HG03521 (cell line): ENCODE data around the gene LHX4.

Experiments
- ATAC-seq: cut with Tn5 transposase; IDR thresholded peaks from one replicate; pipeline ENCODE4 v1.9.1; 2021; ENCODE audit warnings: mild to moderate bottlenecking, moderate library complexity; ENCODE audit not compliant: unreplicated experiment

LHX4 gene

GRCh38 chr1:180270530-180271271 lies 40.6 kb downstream of the LHX4 start:
- no peak for ATAC-seq

GRCh38 chr1:180271272-180272255 lies 41.5 kb downstream of the LHX4 start:
- ATAC-seq, result no peak

GRCh38 chr1:180272395-180272794 lies 42.3 kb downstream of the LHX4 start:
- no peak for ATAC-seq

GRCh38 chr1:180273066-180273465 lies 43.0 kb downstream of the LHX4 start:
- no peak for ATAC-seq

GRCh38 chr1:180274221-180274620 lies 44.2 kb downstream of the LHX4 start:
- no peak for ATAC-seq

- ATAC-seq, result no peak
Measured at GRCh38 chr1:180275726-180276125, 45.7 kb downstream of the LHX4 start.

- no peak for ATAC-seq
Measured at GRCh38 chr1:180277476-180278193, 47.6 kb downstream of the LHX4 start.

GRCh38 chr1:180278194-180278515 lies 48.1 kb downstream of the LHX4 start:
- no peak for ATAC-seq

GRCh38 chr1:180278596-180279395 lies 48.7 kb downstream of the LHX4 start:
- no peak for ATAC-seq

GRCh38 chr1:180279651-180280050 lies 49.6 kb downstream of the LHX4 start:
- no peak for ATAC-seq

- ATAC-seq, result no peak
Measured at GRCh38 chr1:180280617-180281016, 50.6 kb downstream of the LHX4 start.

GRCh38 chr1:180281490-180281889 lies 51.4 kb downstream of the LHX4 start:
- no peak for ATAC-seq

- ATAC-seq, result no peak
Measured at GRCh38 chr1:180282401-180283044, 52.5 kb downstream of the LHX4 start.

GRCh38 chr1:180283098-180283497 lies 53.0 kb downstream of the LHX4 start:
- no peak for ATAC-seq

GRCh38 chr1:180286417-180286816 lies 56.4 kb downstream of the LHX4 start:
- no peak for ATAC-seq

GRCh38 chr1:180287988-180288705 lies 58.1 kb downstream of the LHX4 start:
- no peak for ATAC-seq

GRCh38 chr1:180288940-180289339 lies 58.9 kb downstream of the LHX4 start:
- ATAC-seq, result no peak

GRCh38 chr1:180290265-180291001 lies 60.4 kb downstream of the LHX4 start:
- ATAC-seq, result no peak

- ATAC-seq, result no peak
Measured at GRCh38 chr1:180291004-180291403, 60.9 kb downstream of the LHX4 start.
